RKO (cell line): ENCODE data around the gene POLR2J.
"Not testable (repeated sequence)": the region's sequence is repeated elsewhere in the genome, so short reads cannot be mapped to it uniquely, and the experiment has no call there.

Source experiments
- DNase-seq: peaks from one replicate; pipeline ENCODE4 v3.0.0-alpha.2; 2016; ENCODE audit warnings: low spot score

Gene POLR2J

DNA sequence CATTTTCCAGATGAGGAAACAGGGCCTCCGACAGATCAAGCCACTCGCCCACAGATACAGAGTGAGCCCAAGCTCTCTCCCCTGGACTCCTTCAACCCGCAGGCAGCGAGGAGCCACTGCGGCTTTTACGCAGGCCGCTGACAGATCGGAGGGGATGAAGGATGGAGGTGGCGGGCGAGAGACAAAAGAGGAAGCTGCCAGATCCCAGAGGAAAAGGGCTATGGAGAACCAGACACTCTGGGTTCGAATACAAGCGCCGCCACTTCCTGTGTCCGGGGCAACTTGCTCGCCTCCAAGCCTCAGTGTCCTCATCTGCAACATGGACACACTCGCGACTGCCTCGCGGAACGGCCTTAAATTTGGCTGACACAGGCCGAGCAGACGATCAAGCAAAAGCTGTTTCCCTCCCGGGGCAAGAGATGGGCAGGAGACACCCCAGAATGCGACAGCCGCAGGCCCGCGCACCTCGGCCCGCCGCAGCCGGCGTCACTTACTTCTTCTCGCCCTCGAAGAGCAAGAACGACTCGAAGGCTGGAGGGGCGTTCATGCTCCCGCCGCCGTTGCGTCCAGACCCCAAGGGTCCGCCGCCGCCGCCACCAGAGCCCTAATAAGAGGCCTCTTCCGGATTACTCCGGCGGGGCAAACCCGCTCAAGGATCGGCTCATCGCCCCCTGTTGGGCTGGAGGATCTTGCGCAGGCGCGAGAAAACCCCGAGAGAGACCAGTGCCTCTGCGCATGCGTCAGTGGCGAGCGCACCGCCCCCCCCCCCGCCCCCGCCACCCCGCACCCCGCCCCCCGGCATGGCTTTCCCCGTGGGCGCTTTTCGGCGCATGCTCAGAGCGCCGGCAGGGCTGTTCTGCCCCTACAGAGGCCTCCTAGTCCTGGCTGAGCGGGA lies at the start of gene POLR2J:
POLR2J (minus strand) TSS at position 609 of the 895 bp plus-strand sequence; CDS start at position 547, 62 bp downstream.
- peak; percentile 86 for DNase-seq

DNA sequence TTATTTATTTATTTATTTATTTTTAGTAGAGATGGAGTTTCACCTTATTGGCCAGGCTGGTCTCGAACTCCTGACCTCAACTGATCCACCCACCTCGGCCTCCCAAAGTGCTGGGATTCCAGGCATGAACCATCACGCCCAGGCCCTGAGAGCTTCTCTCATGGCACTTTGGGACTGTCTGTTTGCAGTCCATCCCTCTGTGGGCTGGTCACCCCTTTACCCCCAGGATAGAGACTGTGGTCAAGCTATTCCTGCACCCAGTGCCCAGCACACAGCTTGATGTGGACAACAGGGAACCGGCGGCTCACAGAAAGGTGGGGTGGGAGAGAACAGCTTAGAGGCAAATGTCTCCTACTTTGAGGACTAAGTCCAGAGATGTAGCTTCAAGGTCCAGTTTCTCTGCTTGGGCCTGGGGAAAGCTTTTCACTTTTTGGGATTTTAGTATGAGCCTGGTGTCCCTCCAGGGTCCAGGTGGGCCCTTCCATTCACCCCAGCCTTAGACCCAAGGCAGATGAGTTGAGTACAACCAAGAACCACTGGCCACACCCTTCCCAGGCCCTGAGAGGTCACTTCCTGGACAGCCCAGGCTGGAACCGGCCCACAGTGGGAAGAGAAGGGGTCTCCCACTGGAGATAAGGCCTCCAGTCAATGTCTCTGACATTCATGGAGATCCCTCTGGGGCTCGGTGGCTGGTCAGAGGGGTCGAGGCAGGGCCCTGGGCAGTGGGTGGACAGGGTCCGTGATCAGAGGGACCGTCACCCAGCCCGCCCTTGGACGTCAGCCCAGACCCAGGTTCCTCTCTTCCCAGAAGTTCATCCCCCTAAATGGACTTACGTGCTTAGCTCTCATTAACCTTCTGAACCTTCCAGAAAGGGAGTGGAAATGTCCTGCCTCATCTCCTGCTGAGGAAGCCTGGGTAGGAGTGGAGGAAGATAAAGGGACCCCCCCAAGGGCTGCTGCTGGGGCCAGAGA lies 49.4 kb upstream of the POLR2J start:
- DNase-seq = not testable (repeated sequence)

DNA sequence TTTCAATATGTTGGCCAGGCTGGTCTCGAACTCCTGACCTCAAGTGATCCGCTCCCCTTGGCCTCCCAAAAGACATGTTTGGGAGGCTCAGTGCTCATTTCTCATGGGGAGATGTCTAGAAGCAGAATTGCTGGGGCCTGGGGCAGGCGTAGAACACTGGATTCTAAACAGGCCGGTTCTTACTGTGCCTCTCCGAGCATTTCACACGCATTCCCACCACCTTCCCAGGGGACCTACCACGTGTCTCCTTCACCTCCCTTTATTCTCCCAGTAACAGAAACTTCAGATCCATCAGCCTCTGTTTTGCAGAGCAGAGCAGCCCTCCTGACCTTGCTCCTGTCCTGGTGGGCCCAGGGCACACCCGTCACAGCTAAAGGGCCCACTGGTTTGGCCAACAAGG lies 48.5 kb upstream of the POLR2J start:
- not testable (repeated sequence) for DNase-seq

DNA sequence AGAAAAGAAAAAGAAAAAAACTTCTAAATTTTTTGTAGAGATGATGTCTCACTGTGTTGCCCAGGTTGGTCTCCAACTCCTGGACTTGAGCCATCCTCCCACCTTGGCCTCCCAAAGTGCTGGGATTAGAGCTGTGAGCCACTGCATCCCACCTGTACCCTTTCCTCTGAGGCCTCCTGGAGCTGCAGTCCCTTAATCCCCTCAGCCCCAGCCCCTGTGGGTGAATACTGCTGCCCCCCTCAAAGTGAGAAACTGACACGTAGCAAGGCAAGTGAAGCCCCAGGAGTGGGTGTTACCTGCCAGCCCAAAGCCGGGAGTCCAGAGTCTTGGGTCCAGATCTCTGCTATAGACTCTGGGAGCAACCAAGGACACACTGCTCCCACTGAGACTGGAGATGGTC lies 46.1 kb upstream of the POLR2J start:
- not testable (repeated sequence) for DNase-seq

DNA sequence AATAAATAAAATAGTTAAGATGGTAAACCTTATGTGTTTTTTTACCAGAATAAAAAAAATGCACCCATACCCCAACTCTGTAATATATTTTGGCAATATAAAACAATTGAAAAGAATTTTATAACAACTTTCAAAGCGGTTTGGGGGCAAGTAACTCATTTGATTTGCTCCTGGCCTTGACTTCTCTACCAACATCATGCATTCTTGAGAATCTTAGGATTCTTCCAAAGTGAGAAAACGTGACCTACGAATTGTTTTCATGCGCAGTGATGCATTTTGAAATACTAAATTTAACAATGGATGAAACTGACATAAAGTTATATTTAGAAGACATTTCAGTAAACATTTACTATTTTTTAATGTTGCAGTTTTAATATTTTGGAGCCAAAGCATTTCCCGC lies 42.1 kb upstream of the POLR2J start:
- not testable (repeated sequence) for DNase-seq

DNA sequence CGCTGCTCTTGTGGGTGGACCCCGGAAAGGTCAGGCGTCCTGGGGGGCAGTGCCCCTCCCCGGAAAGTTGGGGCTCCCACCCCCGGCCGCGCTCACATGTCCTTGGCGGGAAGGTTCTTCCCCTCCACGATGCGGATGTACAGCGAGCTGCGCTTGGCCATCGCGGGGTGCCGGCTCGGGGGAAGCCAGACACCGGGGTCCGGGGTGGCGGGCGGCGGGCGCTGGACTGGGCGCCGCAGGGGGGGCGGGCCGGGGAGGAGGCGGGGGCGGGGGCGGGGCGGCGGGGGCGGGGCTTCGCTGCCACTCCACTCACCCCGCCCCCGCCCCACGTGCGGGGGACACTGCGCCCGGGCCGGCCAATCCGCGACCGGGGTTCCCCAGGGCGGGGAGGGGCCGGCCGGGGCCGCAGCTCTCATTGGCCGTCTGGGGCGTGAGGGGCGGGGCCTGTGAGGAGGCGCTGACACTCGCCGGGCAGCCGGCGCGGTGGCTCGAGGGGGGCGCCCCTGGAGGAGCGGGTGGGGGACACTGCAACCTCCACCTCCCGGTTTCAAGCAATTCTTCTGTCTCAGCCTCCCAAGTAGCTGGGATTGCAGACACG lies 38.9 kb upstream of the POLR2J start, which contains the start of gene RASA4B:
RASA4B (minus strand) TSS at position 228 of the 598 bp plus-strand sequence; CDS start at position 161, 67 bp downstream.
- DNase-seq = not testable (repeated sequence)

DNA sequence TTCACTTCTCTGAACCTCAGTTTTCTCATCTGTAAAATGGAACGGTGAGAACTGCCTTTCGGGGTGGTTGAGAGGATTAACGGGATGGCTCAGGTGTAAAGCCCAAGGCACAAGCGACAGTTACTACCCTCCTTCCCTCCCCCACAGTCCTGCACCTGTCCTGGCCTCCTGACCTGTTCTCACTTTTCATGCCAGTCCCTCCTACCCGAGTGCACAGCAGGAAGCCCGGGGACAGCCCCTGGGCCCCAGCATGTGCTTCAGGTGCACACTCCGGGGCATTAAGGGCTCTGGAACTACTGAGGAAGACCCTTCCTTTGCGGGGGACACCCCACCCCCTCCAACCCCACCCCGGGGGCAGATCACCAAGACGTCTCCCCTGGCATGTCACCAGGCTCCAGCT lies 38.2 kb upstream of the POLR2J start:
- DNase-seq = not testable (repeated sequence)

DNA sequence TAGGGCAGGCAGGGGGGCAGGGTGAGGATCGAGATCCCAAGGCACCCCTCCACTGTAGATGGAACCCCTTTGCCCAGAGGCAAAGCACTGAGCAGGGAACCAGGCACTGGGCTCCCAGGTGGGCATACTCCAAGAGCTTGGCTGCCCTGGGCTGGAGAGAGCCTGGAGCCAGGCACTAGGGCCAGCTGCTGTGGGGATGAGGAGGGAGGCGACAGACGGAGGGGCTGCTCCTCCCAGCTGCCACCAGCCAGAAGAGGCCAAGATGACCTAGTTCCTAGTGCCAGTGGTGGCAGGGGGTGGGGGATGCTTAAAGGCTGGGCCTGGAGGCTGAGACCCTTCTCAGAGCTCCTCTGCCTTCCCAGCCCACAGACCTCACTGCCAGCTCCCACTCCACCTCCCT lies 37.2 kb upstream of the POLR2J start:
- DNase-seq = not testable (repeated sequence)

DNA sequence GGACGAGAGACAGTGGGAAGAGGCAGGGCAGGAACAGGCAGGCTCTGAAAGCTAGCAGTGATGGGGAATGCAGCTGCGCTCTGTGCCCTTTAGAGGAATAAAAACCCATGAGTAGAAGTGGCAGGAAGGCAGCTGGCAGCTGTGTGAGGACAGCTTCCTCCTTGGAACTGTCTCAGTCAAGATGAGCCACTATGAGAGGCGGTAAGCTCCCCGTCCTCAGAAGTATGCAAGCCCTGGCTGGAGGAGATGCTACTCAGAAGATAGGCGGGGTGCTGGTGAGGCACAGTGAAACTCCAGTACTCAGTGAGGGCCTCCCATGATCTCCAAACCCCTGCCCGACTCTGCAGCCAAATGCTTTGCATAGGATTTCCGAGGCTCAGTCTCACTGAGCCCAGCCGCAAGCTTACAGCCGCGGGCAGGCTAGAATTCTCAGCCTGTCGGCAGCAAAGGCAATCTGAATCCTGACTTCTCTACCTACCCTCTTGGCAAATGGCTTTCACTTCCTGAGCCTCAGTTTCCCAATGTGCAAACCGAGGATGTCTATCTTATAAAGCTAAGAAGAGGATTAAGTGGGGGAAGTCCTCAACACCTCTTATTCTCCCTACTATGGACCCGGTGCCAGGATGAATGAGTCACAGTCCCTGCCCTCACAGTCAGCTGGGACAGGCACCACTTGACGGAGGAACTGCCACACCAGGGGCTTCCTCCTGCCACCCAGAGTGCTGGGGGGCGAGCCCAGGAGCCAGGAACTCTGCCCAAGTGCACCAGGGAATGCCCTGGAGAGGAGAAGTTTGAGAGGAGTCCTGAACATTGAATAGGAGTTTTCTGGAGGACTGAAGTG lies 36.4 kb upstream of the POLR2J start:
- DNase-seq = not testable (repeated sequence)

DNA sequence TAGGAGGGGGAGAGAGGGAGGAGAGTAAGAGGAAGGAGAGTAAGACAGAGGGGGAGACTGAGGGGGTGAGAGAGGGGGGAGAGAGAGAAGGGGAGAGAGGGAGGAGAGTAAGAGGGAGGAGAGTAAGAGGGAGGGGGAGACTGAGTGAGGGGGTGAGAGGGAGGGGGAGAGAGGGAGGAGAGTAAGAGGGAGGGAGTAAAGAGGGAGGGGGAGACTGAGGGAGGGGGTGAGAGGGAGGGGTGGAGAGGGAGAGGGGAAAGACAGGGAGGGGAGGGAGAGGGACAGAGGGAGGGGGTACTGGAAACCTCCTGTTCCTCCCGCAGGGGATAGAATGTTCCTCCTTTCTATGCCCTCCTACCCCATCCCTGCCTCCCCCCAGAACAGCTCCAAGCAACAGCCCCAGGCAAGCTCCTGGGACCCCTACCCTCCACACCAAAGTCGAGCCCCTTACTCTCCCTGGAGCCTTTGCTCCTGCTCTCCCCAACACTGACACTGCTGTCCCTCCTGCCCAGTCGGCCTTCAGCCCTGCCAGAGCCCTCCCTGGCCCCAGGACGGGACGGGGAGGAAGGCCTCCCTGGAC lies 34.0 kb upstream of the POLR2J start:
- DNase-seq = peak; percentile 0

DNA sequence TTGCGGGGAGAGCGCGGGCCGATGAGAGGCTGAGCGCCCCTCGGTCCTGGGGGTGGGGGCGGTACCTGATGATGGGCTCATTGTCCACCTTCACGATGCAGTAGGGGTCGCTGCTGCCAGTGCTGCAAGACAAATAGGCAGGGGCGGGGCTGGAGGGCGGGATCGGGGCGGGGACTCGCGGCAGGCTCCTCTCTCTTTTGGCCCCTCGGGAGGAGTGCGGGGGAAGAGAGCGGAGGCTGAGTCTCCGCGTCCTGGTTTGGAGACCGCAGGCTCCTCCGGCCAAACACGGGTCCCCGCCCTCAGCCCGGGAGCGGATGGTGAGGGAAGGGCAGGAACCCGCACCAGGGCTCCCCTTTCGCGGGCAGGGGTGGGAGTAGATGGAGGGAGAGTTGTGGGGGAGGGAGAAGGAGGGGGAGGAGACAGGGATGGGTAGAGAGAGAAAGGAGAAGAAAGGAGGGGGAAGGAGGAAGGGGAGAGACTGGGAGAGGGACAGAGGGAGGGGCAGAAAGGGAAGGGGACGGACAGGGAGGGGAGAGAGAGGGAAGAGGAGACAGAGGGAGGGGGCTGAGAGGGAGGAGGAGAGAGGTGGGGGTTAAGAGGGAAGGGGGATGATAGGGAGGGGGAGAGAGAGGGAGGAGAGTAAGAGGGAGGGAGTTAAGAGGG lies 33.3 kb upstream of the POLR2J start:
- DNase-seq = not testable (repeated sequence)

DNA sequence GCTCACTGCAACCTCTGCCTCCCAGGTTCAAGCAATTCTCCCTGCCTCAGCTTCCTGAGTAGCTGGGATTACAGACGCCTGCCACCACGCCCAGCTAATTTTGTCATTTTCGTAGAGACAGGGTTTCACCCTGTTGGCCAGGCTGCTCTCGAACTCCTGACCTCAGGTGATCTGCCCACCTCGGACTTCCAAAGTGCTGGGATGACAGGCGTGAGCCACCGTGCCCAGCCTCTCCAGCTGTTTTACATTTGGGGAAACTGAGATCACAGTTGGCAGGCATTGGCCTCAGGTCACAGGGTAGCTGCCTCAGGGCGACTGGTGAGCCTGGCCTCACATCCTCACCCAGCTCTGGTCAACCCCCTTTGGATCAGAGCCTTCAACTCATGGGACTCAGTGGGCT lies 31.9 kb upstream of the POLR2J start:
- DNase-seq = not testable (repeated sequence)

DNA sequence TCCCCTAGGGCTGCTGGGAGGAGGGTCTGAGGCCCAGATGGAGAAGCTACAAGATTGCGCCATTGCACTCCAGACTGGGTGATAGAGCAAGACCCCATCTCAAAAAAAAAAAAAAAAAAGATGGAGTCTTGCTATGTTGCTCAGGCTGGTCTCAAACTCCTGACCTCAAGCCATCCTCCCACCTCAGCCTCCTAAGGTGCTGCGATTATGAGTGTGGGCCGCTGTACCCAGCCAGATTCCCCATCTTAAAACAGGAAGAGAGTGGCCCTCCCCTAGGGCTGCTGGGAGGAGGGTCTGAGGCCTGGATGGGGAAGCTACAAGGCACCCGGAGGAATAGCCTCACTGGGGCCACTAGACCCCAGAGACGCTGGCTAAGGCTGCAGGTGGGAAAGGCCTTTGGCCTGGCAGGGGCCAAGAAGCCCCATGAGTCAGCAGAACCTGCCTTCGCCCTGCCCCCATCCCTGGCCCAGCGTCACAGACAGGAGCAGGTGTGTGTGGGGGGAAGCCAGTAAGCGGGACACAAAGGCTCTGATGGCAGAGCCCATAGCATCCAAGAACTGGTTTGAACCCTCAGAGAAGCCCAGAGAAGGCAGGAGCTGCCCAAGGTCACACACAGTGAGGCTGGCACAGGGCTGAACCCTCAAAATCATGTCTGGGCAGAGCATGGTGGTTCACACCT lies 28.8 kb upstream of the POLR2J start:
- not testable (repeated sequence) for DNase-seq

DNA sequence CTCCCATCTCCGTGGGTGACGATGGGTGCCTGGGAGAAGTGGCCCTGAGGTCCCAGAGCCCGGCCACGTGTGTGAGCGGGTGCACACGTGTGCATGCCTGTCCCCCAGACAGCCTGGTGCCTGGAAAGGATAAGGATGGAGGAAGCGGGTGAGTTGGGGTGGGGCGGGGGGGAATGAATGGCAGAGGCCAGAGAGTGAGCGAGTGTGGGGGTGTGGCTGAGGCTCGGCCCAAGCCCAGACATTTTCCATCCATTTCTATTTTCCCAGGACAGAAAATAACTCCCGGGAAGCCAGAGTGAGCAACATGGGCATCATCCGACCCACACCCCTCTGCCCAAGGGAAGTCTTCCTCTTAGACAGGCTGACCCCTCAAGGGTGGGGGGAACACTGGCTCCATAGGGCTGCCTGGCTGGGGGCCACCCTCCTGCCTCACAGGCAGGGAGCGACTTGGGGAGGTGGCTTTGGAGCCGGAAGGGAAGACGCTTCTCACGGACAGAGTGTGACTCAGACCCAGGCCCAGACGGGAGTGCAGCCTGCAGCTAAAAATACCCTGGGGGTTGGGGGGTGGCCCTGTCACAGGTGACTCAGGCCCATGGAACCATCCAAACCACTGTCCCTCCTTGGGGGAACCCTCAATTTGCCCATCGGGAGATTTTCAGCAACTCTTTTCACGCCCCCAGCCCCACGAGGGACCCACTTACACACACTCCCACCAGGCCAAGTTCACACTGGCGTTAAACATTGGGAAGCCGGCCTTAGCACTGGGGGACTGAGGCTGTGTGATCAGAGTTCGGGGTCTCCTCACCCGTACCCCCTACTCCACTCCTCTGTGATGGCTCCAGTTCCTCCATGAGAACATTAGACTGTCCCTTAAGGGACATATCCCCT lies 26.8 kb upstream of the POLR2J start:
- DNase-seq = not testable (repeated sequence)

DNA sequence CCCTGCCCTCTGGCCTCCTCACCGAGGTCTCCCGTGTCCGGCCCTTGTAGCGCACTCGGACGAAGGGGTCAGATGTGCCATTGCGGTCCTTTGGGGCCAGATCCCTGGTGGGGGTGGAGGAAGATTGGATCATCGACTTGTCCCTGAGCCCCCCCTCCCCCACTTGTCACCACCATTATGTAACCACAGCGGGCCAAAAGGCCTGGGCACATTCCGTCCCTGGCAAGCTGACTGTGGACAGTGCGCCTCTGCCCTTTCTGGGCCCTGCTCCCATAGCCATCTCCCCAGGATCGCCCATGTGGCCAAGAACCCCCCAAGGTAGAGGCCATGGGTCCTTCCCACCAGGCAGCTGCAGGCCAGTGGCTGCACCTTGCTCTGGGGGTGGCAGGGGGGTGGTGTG lies 24.4 kb upstream of the POLR2J start:
- DNase-seq = not testable (repeated sequence)

DNA sequence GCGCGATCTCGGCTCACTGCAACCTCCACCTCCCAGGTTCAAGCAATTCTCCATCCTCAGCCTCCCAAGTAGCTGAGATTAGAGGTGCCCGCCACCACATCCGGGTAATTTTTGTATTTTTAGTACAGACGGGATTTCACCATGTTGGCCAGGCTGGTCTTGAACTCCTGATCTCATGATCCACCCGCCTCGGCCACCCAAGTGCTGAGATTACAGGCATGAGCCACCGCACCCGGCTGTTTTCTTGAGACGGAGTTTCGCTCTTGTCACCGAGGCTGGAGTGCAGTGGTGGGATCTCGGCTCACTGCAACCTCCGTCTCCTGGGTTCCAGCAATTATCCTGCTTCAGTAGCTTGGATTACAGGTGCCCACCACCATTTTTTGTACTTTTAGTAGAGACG lies 19.6 kb upstream of the POLR2J start:
- not testable (repeated sequence) for DNase-seq

DNA sequence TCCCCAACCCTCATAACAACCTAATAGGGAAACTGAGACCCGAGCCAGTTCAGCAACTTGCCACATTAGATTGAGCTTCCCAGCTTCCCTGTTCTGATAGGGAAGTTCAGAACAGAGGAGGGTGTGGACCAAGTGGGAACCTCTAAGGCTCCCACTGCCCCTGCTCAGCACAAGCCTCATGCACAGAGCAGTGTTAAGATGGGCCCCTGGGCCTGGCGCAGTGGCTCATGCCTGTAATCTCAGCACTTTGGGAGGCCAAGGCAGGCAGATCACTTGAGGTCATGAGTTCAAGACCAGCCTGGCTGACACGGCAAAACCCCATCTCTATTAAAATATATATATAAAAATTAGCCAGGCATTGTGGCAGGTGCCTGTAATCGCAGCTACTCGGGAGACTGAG lies 18.6 kb upstream of the POLR2J start:
- DNase-seq = not testable (repeated sequence)

DNA sequence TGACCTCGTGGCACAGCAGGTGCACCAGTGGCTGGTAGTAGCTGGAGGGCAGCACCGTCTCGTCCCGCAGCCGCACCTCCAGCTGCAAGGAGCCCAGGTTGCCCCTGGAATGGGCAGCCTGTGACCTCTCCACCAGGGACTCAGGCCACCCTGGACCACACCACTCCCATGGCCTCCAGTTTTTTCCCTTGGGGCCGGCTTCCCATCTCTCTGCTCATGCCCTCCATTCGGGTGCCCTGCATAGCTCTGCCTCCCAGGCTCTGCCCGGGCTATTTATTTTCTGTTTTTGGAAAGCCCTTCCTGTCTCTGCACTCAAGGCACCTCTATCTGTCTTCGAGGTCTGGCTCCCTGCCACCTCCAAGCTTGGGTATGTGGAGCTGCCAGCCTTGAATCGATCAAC lies 18.1 kb upstream of the POLR2J start:
- DNase-seq = peak; percentile 0
